GM19372 (cell line): ENCODE data around the gene SMTNL2.

ENCODE experiments used
- ATAC-seq: cut with Tn5 transposase; IDR thresholded peaks from one replicate; pipeline ENCODE4 v1.9.1; 2021; ENCODE audit warnings: mild to moderate bottlenecking, low read depth, moderate library complexity; ENCODE audit not compliant: unreplicated experiment

SMTNL2 gene

GRCh38 chr17:4544951-4545216 lies 39.4 kb upstream of the SMTNL2 start:
- no peak for ATAC-seq

DNA sequence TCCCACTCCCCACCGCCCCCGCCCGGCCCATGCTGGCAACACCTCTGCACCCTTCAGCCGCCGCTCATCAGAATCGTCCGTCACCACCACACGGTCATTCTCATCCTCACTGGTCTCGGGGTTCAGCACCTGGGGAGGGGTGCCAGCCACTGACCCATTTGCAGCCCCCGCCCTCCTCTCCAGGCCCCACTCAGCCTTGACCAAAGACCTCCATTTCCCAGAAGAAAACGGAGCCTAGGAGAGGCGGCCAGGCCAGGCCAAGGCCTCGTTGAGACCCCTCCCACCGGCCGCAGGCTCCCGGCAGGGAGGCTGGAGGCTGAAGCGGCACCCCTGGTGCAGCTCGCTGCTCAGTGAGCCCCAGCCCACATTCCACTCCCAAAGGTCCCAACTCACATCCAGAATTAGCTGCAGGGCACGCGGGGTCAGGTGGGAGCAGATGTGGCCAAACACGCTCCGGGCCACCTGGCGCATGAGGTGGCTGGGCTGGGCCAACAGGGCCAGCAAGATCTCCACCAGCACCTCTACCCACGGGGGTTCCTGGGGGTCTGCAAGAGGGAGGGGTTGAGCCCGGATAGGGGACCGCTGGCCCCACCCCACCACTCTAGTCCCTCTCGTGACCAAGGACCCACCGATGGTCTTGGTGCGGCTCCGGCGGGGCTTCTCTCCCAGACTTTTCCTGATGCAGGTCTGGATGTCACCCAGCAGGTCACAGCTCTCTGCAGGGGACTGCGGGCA lies 38.9 kb upstream of the SMTNL2 start:
- no peak for ATAC-seq

DNA sequence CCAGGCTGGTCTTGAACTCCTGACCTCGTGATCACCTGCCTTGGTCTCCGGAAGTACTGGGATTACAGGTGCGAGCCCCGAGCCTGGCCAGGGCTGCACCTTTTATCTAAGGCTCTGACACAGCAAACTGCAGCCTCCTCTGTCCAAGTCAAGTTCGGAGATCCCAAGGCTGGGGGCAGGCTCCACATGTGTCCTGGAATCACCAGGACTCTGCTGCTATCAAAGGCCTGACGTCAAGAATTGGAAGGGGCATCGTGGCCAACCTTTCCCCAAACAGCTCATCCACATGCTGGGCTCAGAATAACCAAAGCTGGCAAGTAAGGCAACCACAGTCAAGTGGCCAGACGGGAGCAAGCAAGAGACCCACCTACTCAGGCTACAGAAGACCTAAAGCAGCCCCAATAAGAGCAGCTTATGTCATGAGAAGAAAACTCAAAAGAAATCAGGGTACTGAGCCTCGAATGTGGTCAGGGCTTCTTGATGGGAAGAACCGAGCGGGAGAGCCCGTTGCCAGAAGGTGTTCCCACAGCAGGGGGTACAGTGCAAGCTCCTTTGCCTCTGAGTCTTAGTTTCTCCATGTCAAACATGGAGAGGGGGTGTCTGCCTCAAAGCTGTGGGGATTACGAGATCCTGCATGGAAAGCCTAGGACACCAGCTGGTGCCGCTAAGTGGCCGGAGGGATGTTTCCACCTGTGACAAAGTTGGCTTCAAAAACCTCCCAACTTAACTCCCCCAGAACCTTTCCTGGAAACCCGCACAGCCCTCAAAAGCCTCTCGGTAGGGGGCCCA lies 37.0 kb upstream of the SMTNL2 start:
- ATAC-seq, result no peak

DNA sequence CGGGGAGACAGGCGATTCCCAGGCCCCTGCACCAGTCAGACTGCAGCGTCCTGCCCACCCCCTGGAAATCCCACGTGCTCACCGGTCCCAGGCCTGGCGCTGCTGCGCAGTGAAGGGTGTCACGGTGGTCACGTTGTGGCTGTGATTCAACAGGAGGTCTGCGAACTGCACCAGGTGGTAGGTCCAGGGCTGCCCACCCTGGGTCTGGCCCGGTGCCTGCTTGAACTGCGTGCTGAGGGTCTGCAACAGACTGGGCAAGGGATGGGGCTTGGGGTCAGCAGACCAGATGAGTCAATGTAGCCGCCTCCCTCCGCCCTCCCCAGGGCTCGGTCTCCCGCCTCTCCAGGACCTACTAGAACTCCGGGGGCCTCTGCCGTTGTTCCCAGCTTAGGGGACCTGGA lies 36.3 kb upstream of the SMTNL2 start:
- no peak for ATAC-seq

DNA sequence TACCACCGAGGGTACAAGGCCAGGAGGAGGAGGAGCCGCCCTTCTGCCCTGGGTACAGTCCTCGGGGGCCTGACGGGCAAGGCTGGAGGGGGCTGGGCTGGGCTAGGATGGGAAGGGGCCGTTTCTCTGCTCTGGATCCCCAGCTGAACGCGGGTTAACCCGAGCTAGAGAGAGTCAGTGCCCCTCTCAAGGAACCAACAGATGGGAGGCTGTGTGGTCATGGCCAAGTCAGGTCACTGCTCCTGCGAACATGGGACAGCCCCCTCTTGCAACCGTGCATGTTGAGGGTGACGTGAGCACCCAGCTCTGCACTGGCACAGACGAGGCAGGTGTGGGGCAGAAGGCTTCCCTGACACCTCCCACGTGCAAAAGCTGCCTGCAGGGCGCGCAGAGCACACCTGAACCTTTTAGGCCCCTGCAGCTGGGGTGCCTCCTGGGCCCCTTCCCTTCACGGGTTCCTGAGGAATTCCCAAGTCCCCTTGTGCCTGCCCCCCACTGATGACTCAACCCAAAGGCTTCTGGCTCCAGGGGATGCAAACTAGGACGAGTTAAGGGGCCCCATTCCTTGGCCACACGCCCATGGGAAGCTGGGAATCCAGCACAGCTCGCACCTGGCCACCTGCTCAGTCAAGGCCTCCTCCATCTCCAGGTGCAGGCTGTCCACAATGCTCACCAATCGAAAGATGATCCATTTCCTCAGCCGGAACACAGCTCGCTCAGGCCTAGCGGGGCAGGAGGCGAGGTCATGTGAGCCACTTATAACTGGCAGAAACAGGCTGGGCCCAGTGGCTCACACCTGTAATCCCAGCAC lies 35.4 kb upstream of the SMTNL2 start:
- ATAC-seq, result no peak

- ATAC-seq, result no peak
Measured at GRCh38 chr17:4549781-4550533, 34.4 kb upstream of the SMTNL2 start.

DNA sequence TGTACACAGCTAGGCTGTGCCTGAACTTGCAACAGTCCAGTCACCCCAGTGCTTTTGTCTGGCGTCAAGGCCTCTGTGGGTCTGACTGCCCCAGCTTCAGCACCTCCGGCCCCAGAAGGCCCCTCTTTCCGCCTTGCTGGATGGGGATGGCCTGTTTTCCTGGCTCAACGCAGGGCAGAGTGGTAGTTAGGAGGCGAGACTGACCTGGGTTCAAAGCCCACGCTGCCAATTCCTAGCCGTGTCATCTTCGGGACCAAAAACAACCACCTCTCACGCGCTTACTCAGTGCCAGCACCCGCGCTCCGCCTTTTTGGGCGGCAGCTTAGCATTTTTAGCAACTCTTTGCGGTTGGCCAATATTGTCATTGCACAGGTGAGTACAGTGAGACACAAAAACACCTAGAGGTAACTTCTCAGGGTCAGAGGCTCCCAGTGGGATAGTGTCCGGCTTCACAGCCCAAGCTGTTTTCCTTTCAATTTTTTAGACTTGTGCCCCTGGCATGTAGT lies 33.7 kb upstream of the SMTNL2 start:
- ATAC-seq, result no peak

- no peak for ATAC-seq
Measured at GRCh38 chr17:4551141-4551540, 33.2 kb upstream of the SMTNL2 start.

- no peak for ATAC-seq
Measured at GRCh38 chr17:4551796-4552525, 32.4 kb upstream of the SMTNL2 start.

- no peak for ATAC-seq
Measured at GRCh38 chr17:4553669-4554068, 30.7 kb upstream of the SMTNL2 start.

DNA sequence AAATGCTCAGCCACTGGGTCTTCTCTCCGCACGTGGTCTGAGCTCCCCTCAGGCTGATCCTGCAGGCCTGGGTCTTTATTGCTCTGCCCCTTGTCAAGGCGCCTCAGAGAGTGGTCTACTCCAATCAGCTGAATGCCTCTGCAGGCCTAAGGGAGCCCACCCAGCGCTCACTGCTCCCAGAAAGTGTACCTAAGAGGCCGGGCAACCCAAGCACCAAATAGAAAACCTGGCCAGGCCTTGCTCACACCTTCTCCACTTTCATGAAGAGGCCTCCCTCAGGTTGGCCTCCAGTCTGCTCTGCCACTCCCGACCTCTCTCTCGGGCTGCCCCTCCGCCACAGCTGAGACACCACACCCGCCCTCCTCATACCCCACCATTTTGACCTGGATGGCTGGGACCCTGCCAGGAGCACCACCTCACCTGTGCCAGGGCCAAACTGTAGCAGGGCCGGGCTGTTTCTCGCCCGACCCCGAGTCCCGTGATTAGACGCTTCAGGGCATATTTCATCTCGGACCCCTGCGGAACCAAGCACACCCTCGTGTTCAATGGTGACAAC lies 29.8 kb upstream of the SMTNL2 start:
- no peak for ATAC-seq

GRCh38 chr17:4554997-4555799 lies 29.1 kb upstream of the SMTNL2 start, which contains the start of gene MYBBP1A:
Gene MYBBP1A (minus strand): TSS chr17:4555384. CDS start chr17:4555324, 60 bp downstream.
- ATAC-seq, result peak; percentile 91

DNA sequence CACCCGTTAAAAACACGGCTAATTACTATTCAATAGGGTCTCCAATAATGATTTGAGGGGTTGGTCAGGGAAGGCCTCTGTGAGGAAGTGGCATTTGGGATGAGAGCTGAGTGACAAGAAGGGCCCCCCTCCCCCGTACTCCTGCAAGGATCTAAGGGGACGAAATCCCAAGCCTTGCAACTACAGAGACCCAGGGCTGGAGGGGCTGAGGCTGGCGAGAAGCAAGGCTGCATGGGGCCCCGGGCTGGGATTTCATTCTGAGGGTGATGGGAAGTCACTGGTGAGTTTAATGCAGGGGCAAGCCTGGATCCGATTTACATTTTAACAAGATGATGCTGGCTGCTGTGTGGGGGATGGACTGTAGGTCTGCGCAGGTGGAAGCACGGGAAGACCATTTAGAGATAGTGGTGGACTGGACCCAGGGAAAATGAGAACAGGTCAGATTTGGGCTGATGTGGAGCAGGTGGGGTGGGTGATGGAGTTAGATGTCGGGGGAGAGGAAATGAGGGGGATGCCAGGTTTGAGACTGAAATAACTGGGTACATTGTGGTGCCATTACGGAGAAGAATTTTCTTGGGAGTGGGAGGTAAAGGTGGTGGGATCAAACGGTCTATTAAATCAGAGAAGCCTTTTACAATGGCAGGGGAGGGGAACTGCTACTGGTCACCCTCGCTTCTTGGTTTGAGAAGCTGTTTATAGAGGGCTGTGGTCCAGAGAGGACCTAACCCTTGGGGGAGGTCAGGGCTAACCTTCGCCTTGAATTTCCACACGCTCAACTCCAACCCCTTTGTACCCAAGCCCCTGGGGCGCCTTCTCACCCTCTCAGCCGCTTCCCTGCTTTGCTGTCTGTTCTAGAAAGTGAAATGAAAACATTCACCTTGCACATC lies 28.2 kb upstream of the SMTNL2 start:
- ATAC-seq, result no peak

DNA sequence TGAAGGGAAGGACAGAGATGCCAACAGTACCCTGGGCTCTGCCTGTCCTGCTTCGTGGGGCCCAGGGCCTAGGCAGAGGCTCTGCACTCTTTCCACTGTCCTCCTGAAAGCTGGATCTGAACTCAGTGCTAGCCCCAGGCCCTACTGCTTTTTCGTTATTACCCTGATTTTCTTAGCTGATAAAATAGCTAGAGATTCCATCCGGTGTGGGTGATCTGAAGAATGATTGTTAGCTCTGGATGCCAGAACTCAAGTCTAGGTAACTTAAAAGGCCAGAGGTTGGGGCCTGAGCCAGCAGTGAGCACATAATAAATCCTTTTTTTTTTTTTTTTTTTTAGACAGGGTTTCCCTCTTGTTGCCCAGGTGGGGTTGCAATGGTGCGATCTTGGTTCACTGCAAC lies 27.3 kb upstream of the SMTNL2 start:
- ATAC-seq, result no peak

DNA sequence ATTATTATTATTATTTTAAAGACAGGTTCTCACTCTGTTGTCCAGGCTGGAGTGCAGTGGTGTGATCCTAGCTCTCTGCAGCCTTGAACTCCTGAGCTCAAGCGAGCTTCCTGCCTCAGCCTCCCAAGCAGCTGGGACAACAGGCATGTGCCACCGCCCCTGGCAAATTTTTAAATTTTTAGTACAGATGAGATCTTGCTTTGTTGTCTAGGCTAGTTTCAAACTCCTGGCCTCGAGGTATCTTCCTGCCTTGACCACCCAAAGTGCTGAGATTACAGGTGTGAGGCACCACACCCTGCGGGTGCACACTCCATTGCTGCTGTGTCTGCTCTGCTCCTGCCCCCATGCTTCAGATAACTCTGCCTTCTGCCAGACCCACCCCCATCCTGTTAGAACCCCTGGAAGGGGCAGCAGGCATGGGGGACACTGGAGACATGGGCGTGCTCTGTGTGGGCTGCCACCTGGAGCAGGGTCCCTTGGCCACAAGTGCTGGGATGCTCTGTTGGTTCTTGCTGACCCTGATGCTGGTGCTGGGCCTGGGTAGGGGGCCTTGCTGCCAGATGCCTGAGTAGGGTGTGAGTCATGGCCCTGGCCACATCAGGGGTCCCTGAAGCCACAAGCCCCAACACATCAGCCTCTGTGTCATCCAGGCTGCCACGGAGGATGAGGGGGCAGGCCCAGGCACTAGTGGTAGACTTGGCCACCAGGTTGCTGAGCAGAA lies 26.5 kb upstream of the SMTNL2 start:
- no peak for ATAC-seq

DNA sequence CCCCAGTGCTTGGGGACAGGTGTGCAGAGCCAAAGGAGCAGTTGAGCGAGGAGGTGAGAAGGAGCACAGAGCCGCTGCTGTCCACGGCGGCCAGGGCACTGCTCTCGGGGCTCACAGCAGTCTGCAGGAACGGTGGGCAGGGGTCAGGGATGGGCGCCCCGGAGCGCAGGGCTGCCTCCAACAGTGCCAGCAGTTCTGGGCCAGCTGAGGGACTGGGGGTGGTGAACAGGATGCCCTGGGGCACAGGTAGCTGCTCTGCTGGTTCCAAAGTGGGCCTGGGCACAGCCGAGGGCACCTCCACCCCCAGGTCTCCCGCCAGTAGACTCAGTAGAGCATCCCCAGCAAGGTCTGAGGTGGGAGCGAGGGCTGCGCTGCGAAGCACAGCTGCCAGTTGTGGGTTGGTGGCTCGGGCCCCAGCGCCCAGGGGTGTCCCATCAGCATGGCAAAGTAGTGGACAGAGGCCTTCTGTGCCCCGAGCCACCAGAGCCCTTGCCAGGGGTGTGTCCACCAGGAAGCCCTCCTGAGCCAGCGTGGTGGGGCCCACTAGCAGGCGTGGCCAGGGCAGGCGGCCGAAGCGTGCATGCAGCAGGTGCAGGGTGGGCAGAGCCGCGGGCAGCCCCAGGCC lies 25.9 kb upstream of the SMTNL2 start:
- no peak for ATAC-seq
